Fibroblast of skin of scalp (primary cell): ENCODE results near the gene CAMTA1.

ENCODE experiments used
- DNase-seq: peaks from one replicate; pipeline ENCODE4 v3.0.0-alpha.2; 2013

Gene CAMTA1

GRCh38 chr1:7425229-7425628 lies 640.0 kb downstream of the CAMTA1 start:
- no peak for DNase-seq

GRCh38 chr1:7425771-7426170 lies 640.5 kb downstream of the CAMTA1 start:
- DNase-seq = no peak

GRCh38 chr1:7426780-7427604 lies 641.7 kb downstream of the CAMTA1 start:
- peak; percentile 40 for DNase-seq

- DNase-seq = peak; percentile 14
Observed at GRCh38 chr1:7427605-7428300, 642.5 kb downstream of the CAMTA1 start.

- DNase-seq = no peak
Observed at GRCh38 chr1:7429290-7429689, 644.0 kb downstream of the CAMTA1 start.

GRCh38 chr1:7430047-7430608 lies 644.9 kb downstream of the CAMTA1 start:
- DNase-seq = no peak

- peak; percentile 54 for DNase-seq
Observed at GRCh38 chr1:7430691-7431090, 645.4 kb downstream of the CAMTA1 start.

GRCh38 chr1:7432102-7432899 lies 647.0 kb downstream of the CAMTA1 start:
- DNase-seq = no peak

GRCh38 chr1:7432900-7433380 lies 647.7 kb downstream of the CAMTA1 start:
- DNase-seq = no peak

- DNase-seq = no peak
Observed at GRCh38 chr1:7434566-7434965, 649.3 kb downstream of the CAMTA1 start.

- no peak for DNase-seq
Observed at GRCh38 chr1:7435276-7436055, 650.2 kb downstream of the CAMTA1 start.

GRCh38 chr1:7436056-7437005 lies 651.1 kb downstream of the CAMTA1 start:
- DNase-seq = no peak

- DNase-seq = no peak
Observed at GRCh38 chr1:7437036-7437435, 651.8 kb downstream of the CAMTA1 start.

- DNase-seq = no peak
Observed at GRCh38 chr1:7437608-7438395, 652.5 kb downstream of the CAMTA1 start.

- DNase-seq = no peak
Observed at GRCh38 chr1:7438396-7438785, 653.1 kb downstream of the CAMTA1 start.

- no peak for DNase-seq
Observed at GRCh38 chr1:7438921-7439655, 653.8 kb downstream of the CAMTA1 start.

- DNase-seq = no peak
Observed at GRCh38 chr1:7440154-7440553, 654.9 kb downstream of the CAMTA1 start.

GRCh38 chr1:7441143-7441841 lies 656.0 kb downstream of the CAMTA1 start:
- no peak for DNase-seq
